SKM-1 (cell line): Measurements from ENCODE around the gene KLK13.

Experiments used
- DNase-seq: peaks from one replicate; lab custom pipeline; 2025; ENCODE audit not compliant: unreplicated experiment; lab: John Stamatoyannopoulos, UW

KLK13 gene

DNA sequence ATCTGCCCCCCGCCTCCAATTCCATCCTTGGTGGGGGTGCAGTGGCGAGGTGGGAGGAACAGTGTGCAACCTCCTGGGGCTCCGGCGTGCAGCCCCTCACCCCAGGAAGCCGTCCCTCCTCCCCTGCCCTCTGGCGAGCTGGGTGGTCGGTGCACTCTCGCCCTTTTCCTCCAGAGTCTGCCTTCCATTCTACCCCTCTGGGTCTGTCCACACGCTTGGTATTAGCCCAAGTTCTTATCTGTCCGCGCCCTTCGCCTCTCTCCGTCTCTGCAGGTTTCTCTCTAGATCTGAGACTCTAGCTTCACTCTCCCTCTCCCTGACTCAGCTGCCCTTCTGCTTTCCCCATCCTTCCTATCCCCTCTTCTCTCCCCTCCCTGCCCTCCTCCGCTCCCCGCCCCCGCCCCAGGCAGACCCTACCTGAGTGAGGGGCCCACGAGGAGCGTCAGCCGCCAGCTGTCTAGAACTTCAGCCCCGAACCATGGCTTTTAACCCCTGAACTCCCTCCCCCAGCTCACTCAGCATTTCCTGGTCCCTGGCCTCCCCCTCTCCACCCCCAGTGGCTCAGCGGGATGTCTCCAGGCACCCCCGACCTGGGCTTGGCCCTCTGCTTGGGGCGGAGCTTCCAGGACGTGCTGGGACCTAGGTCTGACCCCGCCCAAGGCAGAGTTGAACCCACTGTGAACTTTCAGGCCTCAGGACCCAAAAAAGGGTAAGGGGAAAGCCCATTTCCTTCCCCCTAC, 499 bp upstream of the KLK13 start:
- no peak for DNase-seq

DNA sequence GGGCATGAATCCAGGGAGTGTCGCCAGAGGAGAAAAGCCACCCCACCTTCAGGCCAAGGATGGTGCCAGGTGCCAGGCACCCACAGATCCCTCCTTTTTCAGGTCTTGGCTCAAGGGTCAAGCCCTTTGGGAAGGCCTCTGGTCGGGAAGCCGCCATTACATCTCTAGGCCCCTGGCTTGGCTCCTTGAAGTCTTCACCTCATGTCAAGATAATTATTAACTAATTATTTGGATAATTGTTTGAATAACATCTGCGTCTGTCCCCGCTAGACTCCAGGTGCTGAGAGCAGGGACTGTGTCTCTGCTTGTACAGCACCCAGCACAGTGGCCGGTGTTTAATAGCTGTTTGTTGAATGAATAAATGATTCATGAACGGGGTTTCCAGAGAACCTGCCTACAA, 1.2 kb downstream of the KLK13 start:
- no peak for DNase-seq

DNA sequence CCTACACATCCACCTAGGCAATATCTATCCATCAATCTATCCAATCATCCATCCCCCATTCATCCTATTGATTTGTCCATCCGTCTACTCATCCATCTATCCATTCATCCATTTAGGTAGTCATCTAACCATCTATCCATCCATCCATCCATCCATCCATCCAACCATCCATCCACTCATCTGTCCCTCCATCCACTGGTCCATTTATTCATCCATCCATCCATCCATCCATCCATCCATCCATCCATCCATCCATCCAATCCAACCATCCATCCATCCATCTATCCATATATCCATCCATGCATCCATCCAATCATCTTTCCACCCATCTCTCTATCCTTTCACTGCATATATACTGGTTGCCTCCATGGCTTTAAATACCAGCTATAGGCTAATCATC, 3.9 kb downstream of the KLK13 start:
- DNase-seq = no peak

DNA sequence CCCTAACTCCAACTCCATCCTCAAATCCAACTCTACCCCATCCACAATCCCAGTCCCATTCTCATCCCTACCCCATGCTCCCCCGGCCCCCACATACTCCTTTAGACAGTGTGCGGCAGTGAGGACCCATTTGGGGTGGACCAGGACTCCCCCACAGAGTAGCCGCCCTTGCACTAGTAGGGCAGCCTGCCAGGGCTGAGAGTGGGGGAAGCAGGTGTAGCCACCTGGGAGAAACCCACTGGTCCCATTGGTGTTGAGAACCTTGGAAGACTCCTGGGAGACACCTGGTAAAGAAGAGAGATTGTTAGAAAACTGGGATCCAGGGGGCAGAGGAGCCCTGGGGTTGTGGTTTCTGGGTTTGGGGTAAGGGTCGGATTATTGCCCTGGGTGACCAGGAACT, 4.6 kb downstream of the KLK13 start:
- DNase-seq = no peak

DNA sequence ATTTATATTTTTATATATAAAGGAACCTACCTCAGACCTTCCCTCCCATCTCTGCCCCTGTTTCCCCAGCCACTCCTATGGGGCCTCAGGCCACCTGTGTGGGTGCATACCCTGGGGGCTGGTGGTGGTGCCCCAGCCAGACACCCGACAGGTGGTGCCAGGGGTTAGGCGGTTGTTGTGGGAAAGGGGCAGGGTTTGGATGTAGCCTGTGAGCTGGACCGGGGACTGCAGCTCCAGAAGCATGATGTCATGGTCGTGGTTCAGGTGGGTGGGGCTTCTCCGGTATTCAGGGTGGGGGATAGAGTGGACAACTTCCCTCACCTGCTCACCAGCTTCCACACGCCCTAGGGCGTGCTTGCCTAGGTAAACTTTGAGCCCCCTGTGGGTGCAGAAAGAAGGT, 5.2 kb downstream of the KLK13 start:
- DNase-seq = no peak

DNA sequence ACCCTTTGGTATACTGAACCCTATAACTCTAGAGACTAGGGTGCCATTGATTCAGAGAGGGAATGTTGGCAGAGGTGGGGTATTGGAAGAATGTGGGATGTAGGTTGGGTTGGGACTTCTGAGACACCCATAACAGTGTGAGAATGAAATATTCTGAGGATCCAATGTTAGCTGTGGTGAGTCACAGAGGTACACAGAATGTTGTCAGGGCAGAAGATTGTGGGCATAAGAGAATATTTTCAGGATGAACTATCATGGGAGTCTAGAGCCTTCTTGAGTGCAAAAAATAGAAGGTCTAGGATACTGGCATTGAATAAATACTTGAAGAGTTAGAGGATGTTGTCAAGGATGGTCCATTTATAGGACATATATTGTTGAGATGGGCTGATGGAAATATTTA, 9.0 kb downstream of the KLK13 start:
- no peak for DNase-seq

DNA sequence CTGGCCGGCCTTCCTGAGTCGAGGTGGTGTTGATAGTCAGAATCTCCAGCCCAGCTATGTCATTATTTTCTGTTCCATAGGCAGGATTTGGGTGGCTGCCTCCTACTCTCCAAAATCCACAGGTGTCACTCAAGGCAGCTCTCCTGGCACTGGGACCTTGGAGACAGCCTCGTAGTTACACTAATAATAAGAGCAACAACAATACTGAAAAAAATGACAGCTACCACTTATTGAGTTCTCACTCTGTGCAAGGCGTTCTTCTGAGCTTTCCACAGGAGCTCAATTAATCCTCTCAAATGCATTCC, 17.9 kb downstream of the KLK13 start:
- no peak for DNase-seq

DNA sequence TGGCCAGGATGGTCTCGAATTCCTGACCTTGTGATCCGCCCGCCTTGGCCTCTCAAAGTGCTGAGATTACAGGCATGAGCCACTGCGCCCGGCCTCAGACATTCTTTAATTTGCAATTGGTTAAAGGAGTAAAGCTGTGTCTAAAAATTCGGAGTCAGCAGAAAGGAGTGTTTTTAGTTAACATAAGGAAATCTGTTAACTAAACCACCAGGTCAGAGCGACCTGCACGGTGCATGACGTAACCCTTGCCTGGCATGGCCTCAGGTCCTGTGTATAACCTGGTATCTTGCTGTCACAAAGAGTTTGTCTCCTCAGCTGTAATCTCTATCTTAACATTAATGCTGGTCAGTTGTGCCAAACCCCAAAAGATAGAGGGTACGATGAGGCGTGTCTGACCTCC, 20.6 kb downstream of the KLK13 start:
- DNase-seq = no peak

DNA sequence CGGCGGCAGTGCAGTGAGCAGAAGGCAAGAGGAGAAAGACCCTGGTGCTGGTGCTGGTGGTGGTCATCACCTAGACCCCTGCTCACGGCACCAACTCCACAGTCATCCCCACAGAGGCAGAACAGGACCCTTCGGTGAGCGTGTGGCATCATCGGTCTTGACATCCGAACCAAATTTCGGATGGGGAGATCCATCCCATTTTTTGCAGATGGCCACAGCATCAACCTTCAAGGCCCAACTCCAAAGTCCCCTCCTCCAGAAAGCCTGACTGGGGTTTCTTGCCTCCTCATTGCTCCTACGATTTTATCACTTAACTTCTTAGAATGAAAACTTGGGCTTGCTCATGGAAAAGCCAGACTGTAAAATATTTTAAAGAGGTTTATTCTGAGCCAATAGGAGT, 21.4 kb downstream of the KLK13 start:
- DNase-seq = no peak

DNA sequence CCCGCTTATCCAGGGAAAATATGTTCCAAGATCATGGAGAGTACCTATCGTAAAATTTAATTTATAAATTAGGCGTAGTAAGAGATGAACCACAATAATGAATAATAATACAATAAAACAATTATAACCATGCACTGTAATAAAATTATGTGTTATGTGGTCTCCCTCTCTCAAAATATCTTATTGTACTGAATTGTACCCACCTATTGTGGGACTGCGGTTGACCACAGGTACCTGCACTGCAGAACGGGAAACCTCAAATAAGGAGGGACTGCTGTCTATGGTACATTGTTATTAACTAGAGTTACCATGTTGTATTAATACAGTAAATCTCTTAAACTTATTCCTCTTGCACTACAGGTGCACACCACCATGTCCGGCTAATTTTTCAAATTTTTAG, 24.7 kb downstream of the KLK13 start:
- no peak for DNase-seq

DNA sequence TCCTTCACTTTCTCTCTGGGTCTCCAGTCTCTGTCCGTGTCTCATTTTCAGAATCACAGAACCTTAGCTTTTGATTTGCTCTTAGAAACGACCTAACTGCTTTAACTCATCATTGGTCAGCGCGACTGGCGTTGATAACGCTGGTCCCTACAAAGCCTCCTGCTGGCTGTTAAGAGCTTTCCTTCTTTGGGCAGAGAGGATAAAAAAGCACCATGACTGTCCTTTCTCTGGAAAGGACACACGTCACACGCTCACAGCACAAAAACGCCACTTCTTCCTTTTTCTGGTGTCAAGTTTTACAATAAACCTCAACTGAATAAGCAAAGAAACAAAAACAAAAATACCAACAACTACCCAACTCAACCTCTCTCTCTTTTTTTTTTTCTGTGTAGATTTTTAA, 28.4 kb downstream of the KLK13 start:
- no peak for DNase-seq

DNA sequence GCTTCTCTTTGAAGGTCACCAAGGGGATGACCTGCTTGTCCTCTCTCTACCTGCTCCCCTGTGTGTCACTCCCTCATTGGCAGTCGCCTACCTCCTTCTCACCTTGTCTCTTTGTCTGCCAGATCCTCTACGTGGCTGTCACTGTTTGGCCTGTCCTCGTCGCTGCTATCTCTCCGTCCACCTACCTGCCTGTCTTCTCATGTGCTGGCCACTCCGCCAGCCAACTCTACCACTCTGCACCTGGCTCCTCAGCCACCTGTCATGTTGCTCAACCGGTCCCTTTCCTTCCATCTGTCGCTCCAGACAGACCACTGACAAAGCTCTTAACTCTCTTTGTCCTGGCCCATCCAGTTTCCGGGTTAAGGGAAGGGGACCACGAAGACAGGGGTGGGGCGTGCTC, 30.2 kb downstream of the KLK13 start, which contains the start of gene KLK12:
KLK12 (minus strand) TSS at position 299 of the 400 bp plus-strand sequence. CDS start 381 bp downstream, outside the sequence.
- no peak for DNase-seq

DNA sequence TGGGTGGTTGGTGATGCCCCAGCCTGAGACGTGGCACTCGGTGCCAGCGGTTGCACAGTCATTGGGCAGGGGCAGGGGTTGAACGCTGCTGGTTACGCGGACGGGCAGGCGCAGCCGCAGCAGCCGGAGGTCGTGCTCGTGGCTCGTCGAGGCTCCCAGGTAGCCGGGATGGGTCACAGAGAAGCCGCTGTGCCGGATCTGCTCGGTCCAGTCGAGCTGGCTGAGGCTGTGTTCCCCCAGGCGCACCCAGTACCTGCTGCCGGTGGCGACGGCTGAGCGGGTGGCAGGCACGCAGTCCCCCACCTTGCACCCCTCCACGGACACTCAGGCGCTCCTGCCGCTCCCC, 33.0 kb downstream of the KLK13 start:
- no peak for DNase-seq

DNA sequence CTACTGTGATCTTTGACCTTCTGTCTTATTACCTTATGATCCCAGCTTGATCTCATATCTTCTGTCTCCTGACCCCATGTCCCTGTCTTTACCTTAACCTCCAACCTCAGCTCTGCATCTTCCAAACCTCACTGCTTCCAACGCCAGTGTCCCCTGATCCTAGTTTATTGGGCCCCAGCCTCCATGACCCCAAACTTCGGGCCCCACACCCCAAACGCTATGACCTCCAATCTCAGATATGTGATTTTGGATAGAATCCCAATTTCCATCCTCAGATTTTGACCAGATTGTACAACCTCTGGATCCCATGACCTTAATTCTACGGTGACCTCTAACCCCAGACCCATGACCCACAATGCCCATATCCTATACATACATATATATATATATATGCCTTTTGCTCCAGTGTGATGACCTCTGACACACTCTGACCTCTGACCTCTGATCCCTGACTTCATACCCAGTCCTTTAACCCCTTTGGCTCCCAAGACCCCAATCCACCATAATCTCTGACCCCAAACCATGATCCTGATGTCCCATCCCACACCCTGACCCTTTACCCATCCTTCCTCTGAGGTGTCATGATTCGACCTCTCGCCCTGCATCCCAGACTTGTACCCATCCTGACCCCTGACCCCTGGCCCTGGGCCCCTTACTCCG, 33.5 kb downstream of the KLK13 start:
- no peak for DNase-seq

DNA sequence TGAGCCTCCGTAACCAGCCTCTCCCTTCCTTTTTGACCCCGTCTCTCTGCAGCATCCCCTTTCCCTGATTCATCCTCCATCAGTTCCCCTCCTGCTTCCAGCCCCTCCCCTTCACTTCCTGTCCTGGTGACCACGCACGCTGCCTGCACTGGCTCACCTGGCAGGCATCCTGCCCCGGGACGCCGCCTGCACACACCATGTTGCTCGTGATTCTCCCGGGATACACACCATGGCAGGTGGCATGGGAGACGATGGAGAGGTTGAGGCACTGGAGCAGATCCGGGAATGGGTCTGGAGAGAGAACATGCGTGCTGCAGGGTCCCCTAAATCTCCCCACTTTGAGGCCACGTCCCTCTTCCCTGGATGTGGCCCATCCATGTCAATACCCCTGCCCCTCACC, 34.3 kb downstream of the KLK13 start:
- DNase-seq = no peak

DNA sequence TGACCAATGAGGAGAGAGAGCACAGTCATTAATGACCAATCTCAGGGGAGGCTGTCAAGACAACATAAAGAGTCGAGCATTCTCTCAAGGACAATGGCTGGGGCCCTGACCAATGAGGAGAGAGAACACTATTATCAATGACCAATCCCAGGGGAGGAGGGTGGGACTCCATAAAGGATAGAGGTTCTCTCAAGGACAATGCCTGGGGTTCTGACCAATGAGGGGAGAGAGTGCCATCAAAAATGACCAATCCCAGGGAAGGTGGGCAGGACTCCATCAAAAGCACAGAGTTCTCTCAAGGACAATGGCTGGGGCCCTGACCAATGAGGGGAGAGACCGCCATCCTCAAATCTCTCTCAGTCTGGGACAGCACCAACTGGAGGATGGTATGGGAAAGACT, 35.2 kb downstream of the KLK13 start:
- DNase-seq = no peak

DNA sequence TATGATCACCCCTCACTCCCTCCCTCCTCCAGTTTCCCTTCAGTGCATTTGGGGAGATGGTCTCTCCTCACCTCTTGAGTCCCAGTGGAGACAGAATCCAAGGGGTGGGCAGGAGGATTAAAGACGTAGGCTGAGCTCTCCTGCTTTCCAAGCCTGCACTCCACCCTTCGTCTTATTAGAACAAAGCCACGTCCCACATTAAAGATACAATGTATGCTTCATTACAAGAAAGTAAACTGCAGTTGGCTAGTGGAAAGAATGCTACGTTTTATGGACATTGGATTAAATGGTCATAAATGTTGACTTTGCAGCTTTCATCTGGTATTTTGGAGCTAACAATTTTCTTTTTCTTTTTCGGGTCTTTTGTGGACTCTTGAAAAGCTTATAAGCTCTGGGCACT, 37.0 kb downstream of the KLK13 start:
- DNase-seq = no peak

DNA sequence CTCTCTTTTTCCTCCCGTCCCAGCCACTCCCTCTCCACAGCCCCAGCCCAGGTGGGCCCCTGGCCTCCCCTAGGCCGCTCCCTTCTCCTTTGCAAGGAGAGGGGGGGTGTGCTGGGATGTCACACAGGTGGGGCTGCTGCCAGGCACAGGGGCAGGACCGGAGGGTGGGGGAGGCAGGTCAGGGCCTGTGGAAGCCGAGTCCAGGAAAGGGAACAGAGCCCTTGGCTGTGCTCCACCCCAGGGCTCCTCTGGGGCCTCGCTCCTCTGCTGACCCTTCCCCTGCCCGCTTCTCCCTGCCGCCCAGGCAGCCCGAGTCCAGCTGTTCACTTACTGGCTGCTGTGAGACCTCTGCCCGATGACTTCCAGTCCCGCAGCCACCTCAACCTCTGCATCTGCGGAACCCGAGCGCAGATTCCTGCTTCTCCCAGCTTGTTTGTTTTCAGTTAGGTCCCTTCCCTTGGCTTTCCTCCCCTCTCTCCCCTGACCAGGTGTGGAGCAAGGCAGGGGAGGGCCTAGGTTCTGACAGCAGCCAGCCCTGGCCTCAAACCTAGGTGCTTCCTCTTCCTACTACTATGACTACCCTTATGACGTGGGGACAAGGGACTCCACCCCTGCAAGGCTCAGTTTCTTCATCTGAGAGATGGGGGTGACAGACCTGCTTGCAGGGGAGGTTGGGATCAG, 37.6 kb downstream of the KLK13 start:
- no peak for DNase-seq

DNA sequence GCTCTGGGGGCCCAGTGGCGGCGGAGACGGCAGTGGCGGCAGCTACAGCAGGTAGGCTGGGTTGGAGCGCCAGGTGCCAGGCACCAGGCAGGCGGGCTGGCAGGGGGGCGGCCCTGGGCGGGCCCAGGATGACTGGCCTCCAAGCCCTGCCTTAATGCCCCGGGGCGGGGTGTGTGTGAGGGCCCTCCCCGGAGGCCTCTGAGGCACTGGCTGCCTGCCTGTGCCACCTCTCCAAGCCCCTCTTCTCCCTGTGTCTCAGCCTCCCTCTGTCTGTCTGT, 38.4 kb downstream of the KLK13 start, which contains the start of gene KLK11:
KLK11 (minus strand) TSS at position 63 of the 278 bp plus-strand sequence. CDS start 985 bp downstream, outside the sequence.
- no peak for DNase-seq

DNA sequence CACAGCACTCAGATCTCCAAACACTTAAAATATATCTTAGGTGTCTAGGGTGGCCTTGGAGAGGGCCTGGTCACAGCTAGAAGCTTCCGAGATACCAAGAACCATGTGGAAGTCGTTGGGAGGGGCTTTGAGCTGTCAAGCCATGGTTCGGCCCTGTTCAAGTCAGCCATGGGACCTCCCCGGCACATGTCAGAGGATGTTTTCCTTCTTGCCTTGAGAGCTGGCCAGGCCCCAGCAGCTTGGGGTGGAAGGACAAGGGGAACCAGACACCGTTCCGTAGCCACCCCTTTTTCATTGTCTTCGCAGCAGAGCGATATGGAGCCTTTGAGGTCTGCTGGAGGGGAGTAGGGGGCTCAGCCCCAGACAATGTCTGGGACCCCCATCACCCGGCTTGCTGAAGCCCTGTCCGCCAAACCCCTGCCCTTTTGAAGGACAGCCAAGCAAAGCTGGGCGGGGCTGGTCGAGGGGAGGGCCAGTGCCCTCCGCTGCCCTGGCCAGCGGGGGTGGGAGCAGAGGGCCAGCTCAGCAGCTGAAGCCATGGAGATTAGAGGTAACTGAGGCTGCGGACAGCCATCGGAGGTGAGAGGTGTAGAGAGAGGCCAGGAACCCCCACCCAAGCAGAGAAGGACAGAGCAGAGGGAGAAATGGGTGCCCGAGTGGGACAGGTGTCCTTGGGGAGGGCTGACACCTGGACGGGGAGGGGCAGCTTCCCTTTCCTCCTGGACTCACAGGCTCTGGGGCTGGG, 38.9 kb downstream of the KLK13 start:
- no peak for DNase-seq

DNA sequence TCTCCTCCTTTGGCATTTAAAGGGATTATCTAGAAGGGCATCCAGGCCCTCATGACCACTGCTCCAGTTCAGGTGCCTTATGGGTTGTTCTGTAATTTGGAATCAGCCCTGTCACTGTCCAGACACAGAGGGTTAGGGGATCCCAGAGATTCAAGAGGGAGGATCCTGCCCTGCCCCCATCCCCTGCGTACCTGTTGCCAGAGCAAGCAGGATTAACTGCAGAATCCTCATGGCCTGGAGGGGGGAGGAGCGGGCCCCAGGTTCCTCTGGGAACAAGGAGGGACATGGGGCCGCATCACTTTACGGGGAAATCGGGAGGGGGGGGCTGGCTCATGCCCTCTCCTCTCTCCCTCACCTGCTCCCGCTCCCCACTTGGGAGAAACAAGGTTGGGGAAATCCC, 39.5 kb downstream of the KLK13 start:
- no peak for DNase-seq

DNA sequence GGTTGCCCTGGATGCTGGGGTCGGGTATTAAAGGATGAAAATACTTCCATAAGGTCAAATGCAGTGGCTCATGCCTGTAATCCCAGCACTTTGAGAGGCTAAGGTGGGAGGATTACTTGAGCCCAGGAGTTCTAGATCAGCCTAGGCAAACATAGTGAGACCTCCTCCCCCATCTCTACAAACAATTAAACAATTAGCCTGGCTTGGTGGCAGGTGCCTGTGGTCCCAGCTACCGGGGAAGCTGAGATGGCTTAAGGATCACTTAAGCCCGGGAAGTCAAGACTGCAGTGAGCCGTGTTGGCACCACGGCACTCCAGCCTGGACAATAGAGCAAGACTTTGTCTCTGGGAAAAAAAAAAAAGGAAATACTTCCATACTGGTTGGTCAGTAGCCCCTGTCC, 40.0 kb downstream of the KLK13 start:
- DNase-seq = no peak
